ENCODE results near the gene SAP30. TPM values are rescaled to one million over a fixed set of nuclear protein-coding genes. Genes with fewer than 3 reads are reported as not detected.
A peak's percentile ranks its signal among the peaks of the same experiment; 100 is the strongest.

The SAP30 gene
- total RNA-seq, 2 experiments from 2014 or later = 22.0 to 29.3 TPM

DNA sequence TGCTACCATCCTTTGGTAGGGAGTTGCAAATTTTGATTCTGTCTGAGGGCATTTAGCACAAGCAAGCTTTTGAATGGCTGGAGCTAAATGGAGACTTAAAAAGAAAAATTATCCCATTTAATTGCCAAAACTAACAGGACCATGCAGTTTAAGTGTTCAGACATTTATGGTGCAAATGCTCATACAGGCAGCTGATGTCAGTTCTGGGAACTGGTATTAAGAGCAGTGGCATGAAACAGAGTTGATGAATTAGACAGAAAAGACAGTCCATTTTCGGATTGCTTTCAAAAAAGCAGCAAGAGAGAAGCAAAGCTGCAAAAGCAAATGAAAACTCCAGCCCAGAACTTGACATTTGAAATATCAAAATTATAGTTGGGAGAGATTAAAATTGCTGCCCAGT, 26.9 kb downstream of the SAP30 start:
- intact Hi-C loops (cut with DNase I, micrococcal nuclease) = no loop called here
- Mint-ChIP-seq H3K36me3 (ENCODE audit: low read depth) (no peaks in the 10 kb centered on the region), H3K4me3 (no peak overlapping the region), H3K27ac (no peak overlapping the region), H3K27me3 (peaks cover 4% of the 10 kb centered on the region), H3K9me3 (ENCODE audit: low read depth) (no peaks in the 10 kb centered on the region), H3K4me1 (no peaks in the 10 kb centered on the region)
- ChIA-PET POLR2A (no interaction called here), CTCF (interaction anchor here (0.8 to 1.2 kb wide), 5 partner anchors 13 to 96 kb away, joined by 3 to 6 read pairs (median 3); no protein-coding TSS in a partner anchor)
- DNase-seq (no peak), ATAC-seq (no peak)

DNA sequence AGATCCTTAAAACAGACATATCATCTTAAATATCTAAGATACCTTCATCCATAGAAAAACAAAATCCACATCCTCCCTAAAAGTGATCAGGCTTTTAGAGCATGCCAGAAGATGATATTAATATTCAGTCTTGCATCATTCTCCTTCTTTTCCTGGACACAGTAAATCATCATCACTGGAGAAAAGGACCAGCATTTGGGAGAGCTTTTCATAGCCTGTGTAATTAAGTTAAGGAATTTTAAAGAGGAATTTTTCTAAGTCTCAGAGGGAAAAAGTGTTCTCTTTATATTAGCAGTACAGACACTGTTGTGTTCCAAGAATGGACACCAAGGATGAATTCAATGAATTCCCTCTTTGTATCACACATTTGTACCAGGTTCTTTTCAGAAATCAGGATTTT, 27.5 kb downstream of the SAP30 start:
- Mint-ChIP-seq H3K4me3 (no peak overlapping the region), H3K27me3 (peaks cover 4% of the 10 kb centered on the region), H3K9me3 (ENCODE audit: low read depth) (no peaks in the 10 kb centered on the region), H3K4me1 (no peaks in the 10 kb centered on the region), H3K27ac (no peak overlapping the region), H3K36me3 (ENCODE audit: low read depth) (no peaks in the 10 kb centered on the region)
- intact Hi-C loops (cut with DNase I, micrococcal nuclease) = no loop called here
- DNase-seq (no peak), ATAC-seq (no peak)
- POLR2A ChIA-PET = no interaction called here
- CTCF ChIA-PET = interaction anchor here (1.1 to 1.2 kb wide), 3 partner anchors 17 to 97 kb away, joined by 3 to 6 read pairs (median 3); no protein-coding TSS in a partner anchor

DNA sequence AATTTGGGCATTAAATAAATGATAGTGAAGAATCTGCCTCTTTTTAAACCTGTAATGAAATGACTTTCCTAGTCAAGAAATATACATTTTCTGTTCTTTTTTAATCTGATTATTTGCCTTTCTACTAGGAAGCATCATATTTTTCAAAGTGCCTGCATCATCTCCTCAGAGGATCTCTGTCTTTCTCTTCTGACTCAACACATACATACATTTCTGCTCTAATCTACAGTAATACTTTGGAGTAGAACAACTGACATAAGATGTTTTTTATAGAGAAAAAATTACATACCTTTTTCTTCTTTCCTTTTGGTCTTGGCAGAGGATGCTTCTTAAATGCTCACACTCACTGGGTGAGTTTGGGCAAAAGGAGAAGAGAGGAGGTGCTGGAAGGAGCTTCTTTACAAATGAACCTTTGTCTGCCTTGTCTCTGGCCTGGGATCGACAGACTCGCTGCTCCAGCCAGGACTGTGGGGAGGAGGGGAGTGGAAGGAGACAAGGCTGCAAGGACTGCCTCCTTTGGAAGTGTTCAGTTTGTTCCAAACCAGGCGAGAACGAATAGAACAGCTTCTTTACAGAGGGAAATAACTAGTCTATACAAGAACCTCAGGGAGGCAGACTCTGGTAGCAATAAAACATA, 28.1 kb downstream of the SAP30 start, which contains the start of gene SCRG1:
SCRG1 (minus strand) TSS at position 338 of the 637 bp plus-strand sequence. CDS start 7,702 bp downstream, outside the sequence.
- H3K36me3 Mint-ChIP-seq (ENCODE audit: low read depth) = no peaks in the 10 kb centered on the region
- H3K4me3 Mint-ChIP-seq = no peak within 1 kb of the TSS
- ATAC-seq (no peak), DNase-seq (no peak)
- ChIA-PET POLR2A (no interaction called here), CTCF (interaction anchor here (1.0 kb wide), 1 partner anchor 25 kb away, joined by 3 read pairs; no protein-coding TSS in a partner anchor)
- H3K27me3 Mint-ChIP-seq = peaks cover 4% of the 10 kb centered on the region
- H3K27ac Mint-ChIP-seq = no peak within 1 kb of the TSS
- no peaks in the 10 kb centered on the region for H3K9me3 Mint-ChIP-seq (ENCODE audit: low read depth)
- intact Hi-C loops (cut with DNase I, micrococcal nuclease) = no loop called here
- H3K4me1 Mint-ChIP-seq = no peaks in the 10 kb centered on the region

DNA sequence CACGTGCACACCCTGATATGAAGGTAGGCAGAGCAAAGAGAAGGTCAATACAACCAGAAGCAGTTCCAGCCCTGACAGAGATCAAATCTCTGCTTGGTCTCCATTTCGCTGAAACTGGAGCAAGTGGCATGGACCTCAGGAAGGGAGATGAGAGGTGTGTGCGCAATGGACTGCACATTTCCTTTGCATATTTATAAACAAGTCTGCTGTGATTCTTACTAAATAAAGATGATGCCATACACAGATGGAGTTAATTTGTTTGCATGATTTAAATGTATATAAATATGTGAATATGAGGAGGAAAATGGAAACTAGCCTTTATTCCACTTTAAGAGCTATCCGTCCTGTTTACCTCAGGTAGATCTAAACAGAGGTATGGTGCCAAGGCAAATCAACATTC, 30.3 kb downstream of the SAP30 start:
- DNase-seq = no peak
- no peak for ATAC-seq
- POLR2A ChIA-PET = no interaction called here
- CTCF ChIA-PET = no interaction called here
- H3K27ac Mint-ChIP-seq = no peak overlapping the region
- no peaks in the 10 kb centered on the region for H3K9me3 Mint-ChIP-seq (ENCODE audit: low read depth)
- no peak overlapping the region for H3K4me3 Mint-ChIP-seq
- intact Hi-C loops (cut with DNase I, micrococcal nuclease) = no loop called here
- no peaks in the 10 kb centered on the region for H3K36me3 Mint-ChIP-seq (ENCODE audit: low read depth)
- peaks cover 4% of the 10 kb centered on the region for H3K4me1 Mint-ChIP-seq
- H3K27me3 Mint-ChIP-seq = peaks cover 1% of the 10 kb centered on the region

DNA sequence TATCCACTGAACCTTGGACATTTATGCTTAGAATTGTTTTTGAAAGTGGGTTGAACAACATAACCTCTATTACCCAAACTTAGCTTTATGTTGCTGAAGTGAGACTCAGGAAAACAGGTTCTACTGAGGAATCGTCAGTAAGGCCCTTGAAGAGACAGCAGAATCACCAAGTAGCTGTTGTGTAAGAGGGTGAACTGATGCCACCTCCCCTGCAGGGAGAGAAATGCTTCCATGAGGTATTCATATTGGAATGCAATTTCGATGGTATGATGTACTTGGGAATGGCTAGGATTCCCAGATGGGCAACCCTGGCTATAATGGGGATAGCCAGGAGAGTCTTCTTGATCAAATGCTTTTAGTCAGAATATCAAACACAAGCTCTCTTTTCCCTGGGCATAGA, 32.3 kb downstream of the SAP30 start:
- ATAC-seq = no peak
- no peaks in the 10 kb centered on the region for H3K36me3 Mint-ChIP-seq (ENCODE audit: low read depth)
- intact Hi-C loops (cut with DNase I, micrococcal nuclease) = no loop called here
- CTCF ChIA-PET = interaction anchor here (0.7 to 1.8 kb wide), 7 partner anchors 13 to 142 kb away, joined by 3 to 6 read pairs (median 5); no protein-coding TSS in a partner anchor
- POLR2A ChIA-PET = no interaction called here
- H3K27me3 Mint-ChIP-seq = no peaks in the 10 kb centered on the region
- H3K4me3 Mint-ChIP-seq = no peak overlapping the region
- H3K27ac Mint-ChIP-seq = no peak overlapping the region
- peaks cover 8% of the 10 kb centered on the region for H3K4me1 Mint-ChIP-seq
- no peaks in the 10 kb centered on the region for H3K9me3 Mint-ChIP-seq (ENCODE audit: low read depth)
- no peak for DNase-seq

DNA sequence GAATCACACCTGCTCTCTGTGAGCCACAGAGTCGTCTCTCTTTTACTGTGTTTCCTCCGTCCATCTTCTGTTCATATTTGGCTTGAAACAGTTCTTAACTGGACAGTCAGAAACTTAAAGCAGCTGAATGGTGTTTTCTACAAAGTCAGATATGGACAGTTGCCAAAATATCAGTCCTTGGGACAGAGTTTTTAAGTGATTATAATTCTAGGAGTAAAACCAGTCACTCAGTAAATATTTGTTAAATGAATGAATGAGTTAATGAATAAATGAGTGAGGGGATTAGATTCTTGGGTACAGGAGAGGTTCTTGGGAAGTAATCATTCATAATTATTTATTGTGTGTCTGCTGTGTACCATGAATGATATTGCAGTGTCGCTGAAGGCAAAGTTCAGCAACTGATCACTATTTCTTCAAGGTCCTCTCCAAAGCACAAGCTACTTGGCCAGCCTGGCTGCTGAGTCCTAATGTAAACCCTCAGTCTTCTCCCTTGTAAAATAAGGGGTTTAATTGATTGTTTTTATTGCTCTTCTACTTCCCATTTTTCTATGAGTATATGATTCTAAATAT, 33.6 kb downstream of the SAP30 start:
- Mint-ChIP-seq H3K27ac (no peak overlapping the region), H3K36me3 (ENCODE audit: low read depth) (no peaks in the 10 kb centered on the region), H3K9me3 (ENCODE audit: low read depth) (no peaks in the 10 kb centered on the region), H3K4me1 (peaks cover 8% of the 10 kb centered on the region), H3K4me3 (no peak overlapping the region), H3K27me3 (no peaks in the 10 kb centered on the region)
- ChIA-PET POLR2A (no interaction called here), CTCF (interaction anchor here (0.7 to 1.8 kb wide), 3 partner anchors 17 to 116 kb away, joined by 3 to 6 read pairs (median 3); no protein-coding TSS in a partner anchor)
- no peak for ATAC-seq
- intact Hi-C loops (cut with DNase I, micrococcal nuclease) = no loop called here
- DNase-seq = no peak

DNA sequence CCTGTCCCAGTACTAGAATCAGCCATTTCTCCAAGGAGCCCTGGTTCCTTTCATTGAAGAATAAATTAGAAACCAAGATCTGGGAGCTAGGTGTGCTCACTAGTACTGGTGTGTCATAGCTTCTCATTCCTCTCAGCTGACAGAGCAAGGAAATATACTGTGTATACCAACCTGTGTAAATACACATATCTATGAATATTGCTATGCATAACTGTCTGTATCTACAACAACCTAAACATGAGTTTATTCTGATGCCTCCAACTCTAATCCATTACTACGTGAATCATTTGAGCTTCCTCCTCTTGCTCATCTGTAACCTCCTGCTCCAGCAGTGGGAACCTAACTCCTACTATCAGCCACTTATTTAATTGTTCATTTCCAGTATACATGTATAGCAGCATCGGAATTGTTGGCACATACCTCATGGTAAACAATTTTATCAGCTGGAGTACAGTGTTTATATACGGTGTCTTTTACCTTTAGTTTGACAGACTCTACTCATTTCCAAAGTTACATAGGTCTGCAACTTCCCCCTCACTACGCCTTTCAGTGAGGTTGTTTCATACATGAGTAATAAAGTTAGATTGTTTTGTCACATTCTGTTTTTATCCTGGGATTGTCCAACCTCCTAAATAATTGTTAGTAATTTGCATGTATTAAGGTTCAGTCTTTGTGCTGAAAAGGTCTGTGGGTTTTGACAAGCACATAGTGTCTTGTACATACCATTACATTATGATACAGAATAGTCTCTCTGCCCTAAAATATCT, 35.3 kb downstream of the SAP30 start:
- DNase-seq = no peak
- H3K36me3 Mint-ChIP-seq (ENCODE audit: low read depth) = no peaks in the 10 kb centered on the region
- no peak overlapping the region for H3K27ac Mint-ChIP-seq
- H3K27me3 Mint-ChIP-seq = no peaks in the 10 kb centered on the region
- H3K9me3 Mint-ChIP-seq (ENCODE audit: low read depth) = no peaks in the 10 kb centered on the region
- peak; percentile 78 for ATAC-seq
- peaks cover 8% of the 10 kb centered on the region for H3K4me1 Mint-ChIP-seq
- ChIA-PET CTCF (interaction anchor here (1.5 kb wide), 1 partner anchor 112 kb away, joined by 5 read pairs; no protein-coding TSS in a partner anchor), POLR2A (no interaction called here)
- no peak overlapping the region for H3K4me3 Mint-ChIP-seq
- intact Hi-C loops (cut with DNase I, micrococcal nuclease) = no loop called here

DNA sequence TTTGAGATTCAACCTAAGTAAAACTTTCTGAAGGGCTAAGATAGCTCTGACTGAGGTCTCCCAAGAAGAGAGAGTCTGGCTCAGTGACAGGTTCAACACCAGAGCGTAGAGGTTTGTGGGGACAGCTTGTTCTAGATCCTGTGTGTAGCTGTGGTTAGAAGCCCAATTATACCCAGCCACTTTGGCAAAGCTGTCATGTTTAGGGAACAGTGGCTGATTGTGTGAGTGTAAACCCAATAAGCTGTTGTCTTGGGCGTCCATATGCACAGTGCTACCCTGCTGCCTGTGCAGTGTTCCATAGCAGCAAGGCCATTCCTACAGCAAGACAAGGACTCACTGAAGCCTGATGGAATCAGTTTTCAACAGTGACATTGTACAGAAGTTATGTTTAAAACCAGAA, 39.3 kb downstream of the SAP30 start:
- no peak for ATAC-seq
- Mint-ChIP-seq H3K4me1 (peaks cover 8% of the 10 kb centered on the region), H3K9me3 (ENCODE audit: low read depth) (no peaks in the 10 kb centered on the region), H3K4me3 (no peak overlapping the region), H3K27me3 (no peaks in the 10 kb centered on the region), H3K36me3 (ENCODE audit: low read depth) (no peaks in the 10 kb centered on the region), H3K27ac (no peak overlapping the region)
- POLR2A ChIA-PET = no interaction called here
- DNase-seq = no peak
- intact Hi-C loops (cut with DNase I, micrococcal nuclease) = no loop called here
- CTCF ChIA-PET = interaction anchor here (0.6 to 5.6 kb wide), 3 partner anchors 16 to 108 kb away, joined by 3 to 32 read pairs (median 11); no protein-coding TSS in a partner anchor

DNA sequence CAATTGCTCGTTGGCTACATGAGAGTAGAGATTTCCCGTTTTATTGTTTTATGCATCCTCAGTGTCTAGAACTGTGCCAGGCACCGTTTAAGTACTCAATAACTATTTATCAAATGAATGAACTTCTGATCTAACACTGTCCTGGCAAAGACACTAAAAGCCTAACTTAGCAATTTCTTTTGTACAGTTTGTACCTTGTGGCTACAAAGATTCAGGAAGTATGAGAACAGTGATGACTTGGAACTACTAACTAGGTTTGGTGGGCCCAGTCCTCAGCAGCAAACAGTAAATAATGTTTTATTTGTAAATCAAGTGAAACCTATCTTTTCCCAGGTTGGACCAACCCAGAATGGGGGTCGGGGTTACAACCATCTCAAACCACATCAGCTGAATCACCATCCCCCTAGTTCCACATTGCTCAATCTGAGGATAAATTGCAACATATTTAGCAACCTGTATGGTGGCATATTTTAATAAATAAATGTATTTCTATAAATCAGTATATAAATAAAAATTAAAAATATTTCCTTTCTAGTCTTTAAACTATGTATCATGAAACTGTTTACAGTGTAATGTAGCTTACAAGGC, 40.4 kb downstream of the SAP30 start:
- CTCF ChIA-PET = interaction anchor here (1.0 to 5.6 kb wide), 3 partner anchors 8 to 92 kb away, joined by 3 to 32 read pairs (median 5); no protein-coding TSS in a partner anchor

DNA sequence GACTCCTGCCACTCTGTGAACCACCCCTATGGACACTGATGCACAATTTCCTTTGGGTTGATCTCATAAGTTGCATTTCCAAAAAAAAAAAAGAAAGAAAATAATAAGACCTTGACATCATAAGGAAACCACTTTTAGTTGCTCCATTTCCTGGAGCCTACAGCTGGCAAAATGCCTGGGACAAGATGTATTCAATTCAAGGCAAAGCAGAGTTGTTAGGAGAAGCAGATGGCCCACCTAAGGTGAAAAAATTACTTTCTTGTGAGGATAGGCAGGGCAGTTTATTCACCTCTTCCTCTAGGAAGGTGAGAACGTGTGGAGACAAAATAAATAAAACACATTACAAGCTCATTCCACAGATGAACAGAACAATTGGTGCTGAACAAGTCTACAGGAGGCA, 42.3 kb downstream of the SAP30 start:
- Mint-ChIP-seq H3K36me3 (ENCODE audit: low read depth) (no peaks in the 10 kb centered on the region), H3K4me1 (no peaks in the 10 kb centered on the region), H3K27me3 (no peaks in the 10 kb centered on the region), H3K27ac (no peak overlapping the region), H3K9me3 (ENCODE audit: low read depth) (no peaks in the 10 kb centered on the region), H3K4me3 (no peak overlapping the region)
- CTCF ChIA-PET = interaction anchor here (0.6 to 5.6 kb wide), 12 partner anchors 8 to 400 kb away, joined by 3 to 32 read pairs (median 5); partner anchors contain the start of gene SAP30
- intact Hi-C loops (cut with DNase I, micrococcal nuclease) = no loop called here
- POLR2A ChIA-PET = no interaction called here
- DNase-seq (no peak), ATAC-seq (no peak)

More for the DNA sequence above, 40.4 kb downstream of the SAP30 start:
- Mint-ChIP-seq H3K27me3 (no peaks in the 10 kb centered on the region), H3K4me3 (no peak overlapping the region), H3K36me3 (ENCODE audit: low read depth) (no peaks in the 10 kb centered on the region), H3K4me1 (peaks cover 3% of the 10 kb centered on the region), H3K9me3 (ENCODE audit: low read depth) (no peaks in the 10 kb centered on the region), H3K27ac (no peak overlapping the region)
- DNase-seq = no peak
- no peak for ATAC-seq
- POLR2A ChIA-PET = interaction anchor here (0.6 kb wide), 1 partner anchor 30 kb away, joined by 4 read pairs; no protein-coding TSS in a partner anchor
- intact Hi-C loops (cut with DNase I, micrococcal nuclease) = no loop called here

DNA sequence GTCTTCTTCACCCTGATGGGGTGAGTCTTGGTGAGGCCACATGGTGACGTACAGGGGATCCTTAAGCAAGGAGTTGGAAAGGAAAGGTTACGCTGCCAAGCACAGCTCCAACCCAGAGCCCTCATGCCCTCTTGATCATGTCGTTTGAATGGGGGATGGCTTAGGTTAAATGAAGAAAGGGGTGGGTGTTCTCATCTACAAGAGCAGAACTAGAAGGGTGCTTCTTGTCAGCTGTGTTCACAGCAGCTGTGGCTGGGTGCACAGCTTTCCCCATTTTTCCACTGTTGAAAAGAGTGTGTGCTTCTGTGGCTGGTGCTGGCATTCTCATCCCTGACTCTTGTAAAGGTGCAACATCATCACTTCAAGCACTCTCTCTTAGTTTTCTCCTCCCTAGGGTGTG, 43.7 kb downstream of the SAP30 start:
- H3K9me3 Mint-ChIP-seq (ENCODE audit: low read depth) = no peaks in the 10 kb centered on the region
- POLR2A ChIA-PET = no interaction called here
- intact Hi-C loops (cut with DNase I, micrococcal nuclease) = no loop called here

More for the DNA sequence above, 43.7 kb downstream of the SAP30 start:
- H3K4me1 Mint-ChIP-seq = no peaks in the 10 kb centered on the region
- CTCF ChIA-PET = interaction anchor here (0.8 to 5.6 kb wide), 3 partner anchors 80 to 401 kb away, joined by 3 to 32 read pairs (median 5); no protein-coding TSS in a partner anchor
- no peaks in the 10 kb centered on the region for H3K27me3 Mint-ChIP-seq
- ATAC-seq (no peak), DNase-seq (no peak)
- no peak overlapping the region for H3K27ac Mint-ChIP-seq
- H3K36me3 Mint-ChIP-seq (ENCODE audit: low read depth) = no peaks in the 10 kb centered on the region
- H3K4me3 Mint-ChIP-seq = no peak overlapping the region
